ENCODE measurements around the gene TAF1.
"Not testable (repeated sequence)": the region's sequence is repeated elsewhere in the genome, so short reads cannot be mapped to it uniquely, and the experiment has no call there.

The TAF1 gene

GRCh38 chrX:71439896-71440295, 73.7 kb downstream of the TAF1 start:
- DNase-seq = no peak

GRCh38 chrX:71440401-71440800, 74.2 kb downstream of the TAF1 start:
- DNase-seq = peak; percentile 16

GRCh38 chrX:71441809-71442208, 75.7 kb downstream of the TAF1 start:
- DNase-seq = not testable (repeated sequence)

- no peak for DNase-seq
These were observed 84.4 kb downstream of the TAF1 start for GRCh38 chrX:71450433-71451106.

- DNase-seq = not testable (repeated sequence)
These were observed 85.4 kb downstream of the TAF1 start for GRCh38 chrX:71451518-71451917.

- no peak for DNase-seq
These were observed 86.9 kb downstream of the TAF1 start for GRCh38 chrX:71453056-71453455.

GRCh38 chrX:71454222-71454621, 88.1 kb downstream of the TAF1 start:
- no peak for DNase-seq

GRCh38 chrX:71458866-71459265, 92.7 kb downstream of the TAF1 start:
- DNase-seq = no peak

- DNase-seq = no peak
These were observed 98.8 kb downstream of the TAF1 start for GRCh38 chrX:71464968-71465367.

GRCh38 chrX:71466979-71467523, 100.9 kb downstream of the TAF1 start:
- no peak for DNase-seq

- DNase-seq = peak; percentile 19
These were observed 109.8 kb downstream of the TAF1 start for GRCh38 chrX:71475785-71476540.

- DNase-seq = peak; percentile 31
These were observed 116.2 kb downstream of the TAF1 start for GRCh38 chrX:71482228-71482958.

GRCh38 chrX:71487814-71488213, 121.7 kb downstream of the TAF1 start:
- DNase-seq = no peak

GRCh38 chrX:71489540-71489939, 123.4 kb downstream of the TAF1 start:
- DNase-seq = no peak

GRCh38 chrX:71492231-71493065, 126.3 kb downstream of the TAF1 start:
- peak; percentile 62 for DNase-seq

GRCh38 chrX:71493111-71493613, 127.0 kb downstream of the TAF1 start:
- no peak for DNase-seq

GRCh38 chrX:71495979-71496378, 129.8 kb downstream of the TAF1 start:
- not testable (repeated sequence) for DNase-seq

GRCh38 chrX:71496476-71496875, 130.3 kb downstream of the TAF1 start:
- DNase-seq = no peak

GRCh38 chrX:71502080-71502479, 135.9 kb downstream of the TAF1 start:
- DNase-seq = not testable (repeated sequence)

- no peak for DNase-seq
These were observed 138.2 kb downstream of the TAF1 start for GRCh38 chrX:71504346-71504745.

GRCh38 chrX:71509289-71509688, 143.1 kb downstream of the TAF1 start:
- DNase-seq = no peak

- DNase-seq = peak; percentile 17
These were observed 144.0 kb downstream of the TAF1 start for GRCh38 chrX:71510161-71510560.
